ENCODE measurements around the gene NPHS1. TPM values are rescaled to one million over a fixed set of nuclear protein-coding genes. Genes with fewer than 3 reads are reported as not detected.
"Not testable (repeated sequence)": the region's sequence is repeated elsewhere in the genome, so short reads cannot be mapped to it uniquely, and the experiment has no call there.

NPHS1 gene
- total RNA-seq, 1 donor from 2014 or later = not detected

GRCh38 chr19:35805526-35806102, 46.7 kb downstream of the NPHS1 start:
- no peak overlapping the region for H3K27ac ChIP-seq
- no peak overlapping the region for H3K4me3 ChIP-seq
- no peaks in the 10 kb centered on the region for H3K4me1 ChIP-seq
- H3K9me3 ChIP-seq = no peaks in the 10 kb centered on the region
- intact Hi-C loops (cut with DNase I) = no loop called here
- no peaks in the 10 kb centered on the region for H3K27me3 ChIP-seq
- no peak for DNase-seq (ENCODE audit: low spot score in 2 of 2)
- no peaks in the 10 kb centered on the region for H3K36me3 ChIP-seq
- TF ChIP-seq CTCF (IDR thresholded peaks at IDR 0.05) = no peak

- TF ChIP-seq CTCF (IDR thresholded peaks at IDR 0.05) = no peak
- Histone ChIP-seq H3K27me3 (no peaks in the 10 kb centered on the region), H3K27ac (no peak overlapping the region), H3K4me1 (no peaks in the 10 kb centered on the region), H3K4me3 (no peak overlapping the region), H3K9me3 (no peaks in the 10 kb centered on the region), H3K36me3 (no peaks in the 10 kb centered on the region)
- intact Hi-C loops (cut with DNase I) = no loop called here
- DNase-seq (ENCODE audit: low spot score in 2 of 2) = no peak
These were observed 50.5 kb downstream of the NPHS1 start for GRCh38 chr19:35801828-35802227.

GRCh38 chr19:35797663-35798062, 54.6 kb downstream of the NPHS1 start:
- Histone ChIP-seq H3K36me3 (no peaks in the 10 kb centered on the region), H3K4me3 (no peak overlapping the region), H3K27ac (no peak overlapping the region), H3K9me3 (no peaks in the 10 kb centered on the region), H3K27me3 (no peaks in the 10 kb centered on the region), H3K4me1 (no peaks in the 10 kb centered on the region)
- TF ChIP-seq CTCF (IDR thresholded peaks at IDR 0.05) = no peak
- intact Hi-C loops (cut with DNase I) = no loop called here
- no peak for DNase-seq (ENCODE audit: low spot score in 2 of 2)

GRCh38 chr19:35796645-35797542, 55.4 kb downstream of the NPHS1 start:
- H3K4me3 ChIP-seq = no peak overlapping the region
- no peaks in the 10 kb centered on the region for H3K9me3 ChIP-seq
- no peaks in the 10 kb centered on the region for H3K36me3 ChIP-seq
- DNase-seq (ENCODE audit: low spot score in 2 of 2) = no peak
- intact Hi-C loops (cut with DNase I) = no loop called here
- H3K27me3 ChIP-seq = no peaks in the 10 kb centered on the region
- H3K27ac ChIP-seq = no peak overlapping the region
- TF ChIP-seq CTCF (IDR thresholded peaks at IDR 0.05) = no peak
- no peaks in the 10 kb centered on the region for H3K4me1 ChIP-seq

GRCh38 chr19:35795564-35795963, 56.7 kb downstream of the NPHS1 start:
- H3K4me1 ChIP-seq; DNase-seq (ENCODE audit: low spot score in 2 of 2); intact Hi-C loops (cut with DNase I): not testable (repeated sequence)

GRCh38 chr19:35793381-35794165, 58.7 kb downstream of the NPHS1 start:
- DNase-seq (ENCODE audit: low spot score in 2 of 2) = no peak
- intact Hi-C loops (cut with DNase I) = no loop called here
- H3K27me3 ChIP-seq = no peaks in the 10 kb centered on the region
- no peak for TF ChIP-seq CTCF (IDR thresholded peaks at IDR 0.05)
- no peak overlapping the region for H3K27ac ChIP-seq
- H3K36me3 ChIP-seq = no peaks in the 10 kb centered on the region
- H3K4me3 ChIP-seq = no peak overlapping the region
- no peaks in the 10 kb centered on the region for H3K9me3 ChIP-seq
- H3K4me1 ChIP-seq = no peaks in the 10 kb centered on the region

More at GRCh38 chr19:35795564-35795963, 56.7 kb downstream of the NPHS1 start:
- not testable (repeated sequence) for H3K4me3 ChIP-seq, H3K27ac ChIP-seq, H3K27me3 ChIP-seq, H3K36me3 ChIP-seq, H3K9me3 ChIP-seq

Measured in ascending aorta (tissue), 2 donors.